Activated naive CD4-positive, alpha-beta T cell treated with Interleukin-2 at 50 U/mL for 16 hours (primary cell): ENCODE measurements around the gene COQ6.
"Not testable (repeated sequence)": the region's sequence is repeated elsewhere in the genome, so short reads cannot be mapped to it uniquely, and the experiment has no call there.

Source experiments
- DNase-seq: peaks from one replicate; pipeline ENCODE4 v3.0.0-alpha.2; 2020

The COQ6 gene

GRCh38 chr14:73949752-73950734 lies at the start of gene COQ6, which contains the start of gene FAM161B:
TSS of gene COQ6 (plus strand) at chr14:73950302. CDS start at chr14:73950333, 31 bp downstream.
TSS of gene FAM161B (minus strand) at chr14:73950094. CDS start at chr14:73950026, 68 bp downstream.
- peak; percentile 94 for DNase-seq

DNA sequence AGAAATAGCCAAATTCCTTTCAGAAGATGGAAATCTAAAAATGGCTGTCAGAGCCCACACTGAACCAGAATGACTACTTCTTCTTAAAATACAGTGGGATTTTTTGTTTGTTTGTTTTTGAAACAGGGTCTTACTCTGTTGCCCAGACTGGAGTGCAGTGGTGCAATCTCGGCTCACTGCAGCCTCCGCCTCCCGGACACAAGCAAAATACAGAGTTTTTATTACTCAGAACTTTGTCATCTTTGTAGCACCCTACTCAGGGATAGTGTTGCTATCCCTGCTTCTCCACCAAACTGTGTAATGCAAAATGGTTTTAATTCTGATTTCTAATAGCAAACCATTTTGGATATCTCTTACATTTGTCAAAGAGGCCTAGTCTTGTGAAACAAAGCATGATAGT lies 47.1 kb upstream of the COQ6 start:
- no peak for DNase-seq

- DNase-seq: no peak
Observed at GRCh38 chr14:73909681-73910080, 40.4 kb upstream of the COQ6 start.

- no peak for DNase-seq
Observed at GRCh38 chr14:73913256-73913655, 36.8 kb upstream of the COQ6 start.

DNA sequence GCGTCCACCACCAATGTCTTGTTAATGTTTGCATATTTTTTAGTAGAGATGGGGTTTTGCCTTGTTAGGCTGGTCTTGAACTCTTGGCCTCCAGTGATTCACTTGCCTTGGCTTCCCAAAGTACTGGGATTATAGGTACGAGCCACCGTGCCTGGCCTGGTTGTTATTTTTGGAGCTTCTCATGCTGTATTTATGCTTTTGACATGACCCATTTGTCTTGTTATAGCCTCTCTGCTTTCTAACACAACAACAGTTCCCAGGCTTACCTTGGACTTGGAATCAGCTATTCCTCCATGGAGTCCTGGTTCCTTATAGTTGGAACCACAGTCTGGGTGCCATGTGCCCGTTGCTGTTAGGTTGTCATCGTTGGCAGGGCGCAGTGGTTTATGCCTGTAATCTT lies 33.8 kb upstream of the COQ6 start:
- no peak for DNase-seq

DNA sequence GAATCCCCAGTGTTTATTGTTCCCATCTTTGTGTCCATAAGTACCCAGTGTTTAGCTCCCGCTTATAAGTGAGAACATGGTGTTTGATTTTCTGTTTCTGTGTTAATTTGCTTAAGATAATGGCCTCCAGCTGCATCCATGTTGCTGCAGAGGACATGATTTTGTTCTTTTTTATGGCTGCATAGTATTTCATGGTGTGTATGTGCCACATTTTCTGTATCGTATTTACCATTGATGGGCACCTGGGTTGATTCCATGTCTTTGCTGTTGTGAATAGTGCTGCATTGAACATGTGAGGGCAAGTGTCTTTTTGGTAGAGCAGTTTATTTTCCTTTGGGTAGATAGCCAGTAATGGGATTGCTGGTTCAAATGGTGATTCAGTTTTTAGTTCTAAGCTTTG lies 30.6 kb upstream of the COQ6 start:
- DNase-seq: not testable (repeated sequence)

GRCh38 chr14:73924337-73924736 lies 25.8 kb upstream of the COQ6 start:
- DNase-seq: no peak

- DNase-seq: no peak
Observed at GRCh38 chr14:73935666-73936065, 14.4 kb upstream of the COQ6 start.

DNA sequence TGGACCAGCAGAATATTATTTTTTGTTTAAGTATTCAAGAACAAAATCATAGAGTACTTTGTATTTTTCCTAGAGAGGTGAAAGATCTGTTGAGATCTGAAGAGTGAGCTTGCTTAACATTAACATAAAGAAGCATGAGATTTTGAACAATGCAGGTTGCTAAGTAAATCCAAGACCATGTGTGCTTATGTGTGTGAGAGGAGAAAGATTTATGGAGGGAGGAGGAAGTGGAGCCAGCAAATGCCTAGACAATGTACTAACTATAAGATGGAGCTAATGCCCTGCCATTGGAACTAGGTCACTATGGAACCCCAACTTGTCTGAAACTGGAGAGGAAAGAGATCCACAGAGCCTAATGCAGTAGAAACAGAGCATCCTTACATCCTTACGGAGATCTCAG lies 13.6 kb upstream of the COQ6 start:
- DNase-seq: no peak

GRCh38 chr14:73937012-73937411 lies 13.1 kb upstream of the COQ6 start:
- no peak for DNase-seq

- DNase-seq: no peak
Observed at GRCh38 chr14:73942180-73942579, 7.9 kb upstream of the COQ6 start.

DNA sequence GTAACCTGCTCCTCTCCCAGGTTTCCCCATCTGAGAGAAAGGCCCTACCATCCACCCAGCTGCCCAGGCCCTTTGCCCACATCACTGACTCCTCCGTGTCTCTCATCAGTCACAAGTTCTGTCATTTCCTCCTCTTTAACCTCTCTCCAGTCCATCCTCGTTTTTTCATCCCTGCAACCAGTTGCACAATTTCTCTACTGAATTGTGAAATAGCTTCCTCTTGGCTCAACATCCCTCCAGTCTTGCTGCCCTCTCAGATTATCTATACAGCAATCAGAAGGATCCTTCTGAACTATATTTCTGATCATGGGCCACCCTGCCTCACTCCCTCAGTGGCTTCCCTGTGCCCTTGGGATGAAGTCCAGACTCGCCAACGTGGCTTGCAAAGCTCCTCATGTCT lies 7.0 kb upstream of the COQ6 start:
- DNase-seq: no peak

GRCh38 chr14:73944432-73945158 lies 5.5 kb upstream of the COQ6 start:
- DNase-seq: no peak

DNA sequence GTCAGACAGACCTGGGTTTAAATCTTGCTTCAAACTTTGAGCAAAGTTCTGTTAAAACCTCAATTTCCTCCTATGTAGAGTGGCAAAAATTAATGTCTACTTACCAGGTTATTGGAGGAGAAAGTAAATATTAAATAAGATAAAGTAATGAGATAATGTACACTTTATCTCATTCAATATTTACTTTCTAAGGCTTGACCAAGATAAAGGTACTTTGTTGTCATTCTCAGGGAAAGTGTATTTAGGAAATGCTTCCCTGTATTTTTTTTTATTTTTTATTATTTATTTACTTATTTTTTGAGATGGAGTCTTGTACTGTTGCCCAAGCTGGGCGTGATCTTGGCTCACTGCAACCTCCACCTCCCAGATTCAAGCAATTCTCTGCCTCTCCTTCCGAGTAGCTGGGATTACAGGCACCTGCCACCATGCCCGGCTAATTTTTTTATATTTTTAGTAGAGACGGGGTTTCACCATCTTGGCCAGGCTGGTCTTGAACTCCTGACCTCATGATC lies 4.9 kb upstream of the COQ6 start:
- DNase-seq: no peak

DNA sequence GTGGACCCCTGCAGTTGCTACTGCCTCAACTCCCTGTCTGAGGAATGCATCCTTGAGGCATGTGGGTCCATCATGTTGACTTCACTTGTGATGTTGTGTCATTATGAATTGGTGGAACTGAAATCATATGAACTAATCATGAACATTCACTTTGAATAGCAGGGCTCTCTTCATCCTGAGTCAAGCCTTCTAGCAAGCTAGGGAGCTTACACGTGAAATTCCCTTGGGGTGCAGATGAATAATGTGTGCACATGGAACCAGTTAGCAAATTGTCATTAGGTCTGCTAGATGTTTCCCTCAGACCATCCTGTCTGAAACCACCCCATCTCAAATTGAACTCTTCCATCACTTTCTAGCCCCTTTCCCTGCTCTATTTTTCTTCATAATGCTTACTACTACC lies 3.6 kb downstream of the COQ6 start:
- no peak for DNase-seq

DNA sequence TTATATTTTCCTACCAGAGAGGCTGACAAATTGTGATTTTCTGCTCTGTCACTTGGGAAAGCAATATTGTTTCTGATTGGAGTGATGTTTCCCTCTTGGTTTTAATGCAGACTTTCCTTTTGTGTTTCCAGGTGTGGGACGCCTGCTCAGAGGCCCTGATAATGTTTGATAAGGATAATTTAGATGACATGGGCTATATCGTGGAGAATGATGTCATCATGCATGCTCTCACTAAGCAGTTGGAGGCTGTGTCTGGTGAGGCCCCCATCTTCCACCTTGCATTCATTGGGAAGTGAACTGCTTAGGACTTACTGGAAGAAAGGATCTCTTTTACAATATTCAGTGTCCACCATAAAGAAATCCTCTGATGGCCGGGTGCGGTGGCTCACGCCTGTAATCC lies 5.6 kb downstream of the COQ6 start:
- no peak for DNase-seq

DNA sequence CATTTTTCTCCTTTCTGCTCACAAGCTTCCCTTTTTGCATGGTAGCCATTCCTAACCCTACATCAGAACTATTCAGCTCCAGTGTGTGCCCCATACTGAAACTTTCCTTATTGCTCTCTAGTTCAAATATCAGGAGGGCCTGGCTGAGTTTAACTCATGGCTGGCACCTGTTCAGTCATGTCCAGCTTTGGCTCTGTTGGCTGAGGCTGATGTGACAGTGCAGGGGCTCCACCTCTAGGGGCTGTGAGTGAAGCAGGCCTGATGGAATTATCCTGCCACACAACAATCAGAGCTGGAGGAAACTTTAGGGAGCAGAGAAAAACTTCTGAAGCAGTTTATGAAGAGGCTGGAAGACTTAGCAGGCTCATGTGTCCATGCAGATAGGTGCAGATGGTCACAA lies 8.5 kb downstream of the COQ6 start:
- no peak for DNase-seq

DNA sequence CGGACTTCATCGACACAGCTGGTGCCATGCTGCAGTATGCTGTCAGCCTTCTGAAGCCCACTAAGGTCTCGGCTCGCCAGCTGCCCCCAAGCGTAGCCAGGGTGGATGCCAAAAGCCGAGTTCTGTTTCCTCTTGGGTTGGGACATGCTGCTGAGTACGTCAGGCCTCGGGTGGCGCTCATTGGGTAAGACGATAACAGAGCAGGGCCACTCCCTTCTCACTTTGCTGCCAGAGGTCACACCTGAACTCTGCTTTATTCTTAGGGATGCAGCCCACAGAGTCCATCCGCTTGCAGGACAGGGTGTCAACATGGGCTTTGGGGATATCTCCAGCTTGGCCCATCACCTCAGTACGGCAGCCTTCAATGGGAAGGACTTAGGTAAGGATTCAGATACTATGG lies 11.1 kb downstream of the COQ6 start:
- DNase-seq: no peak

GRCh38 chr14:73965216-73965615 lies 15.1 kb downstream of the COQ6 start:
- no peak for DNase-seq

DNA sequence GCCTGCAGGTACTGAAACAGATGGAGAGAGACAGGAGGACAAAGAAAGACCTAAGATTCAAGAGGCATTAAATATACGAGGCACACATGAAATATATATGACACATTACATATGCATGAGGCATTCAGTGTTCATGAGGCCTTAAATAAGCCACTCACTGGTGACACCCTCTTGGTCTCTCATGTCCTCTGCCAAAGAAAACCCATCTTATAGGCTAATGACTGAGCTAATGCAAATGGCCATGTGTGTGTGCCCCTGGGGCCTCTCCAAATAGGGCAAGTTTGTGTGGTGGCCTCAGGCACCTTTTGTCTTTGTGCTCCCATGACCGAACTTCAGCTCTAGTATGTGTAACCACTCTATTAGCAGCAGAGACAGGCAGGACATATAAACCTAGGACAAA lies 18.8 kb downstream of the COQ6 start:
- DNase-seq: no peak

DNA sequence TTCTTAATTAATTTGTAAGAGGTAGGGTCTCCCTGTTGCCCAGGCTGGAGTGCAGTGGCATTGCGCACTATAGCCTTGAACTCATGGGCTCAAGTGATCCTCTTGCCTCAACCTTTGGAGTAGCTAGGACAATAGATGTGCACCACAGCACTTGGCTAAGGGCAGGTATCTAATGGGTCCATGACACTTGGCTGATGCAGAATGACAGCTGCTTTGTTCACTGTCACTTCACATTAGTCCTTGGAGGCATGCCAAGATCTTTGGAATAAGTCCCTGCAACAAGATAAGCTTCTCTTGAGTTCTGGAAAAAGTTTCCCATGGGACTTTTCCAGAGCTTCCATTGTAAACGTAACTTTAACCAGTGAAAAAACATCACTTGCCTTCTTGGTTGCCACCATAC lies 23.4 kb downstream of the COQ6 start:
- no peak for DNase-seq

DNA sequence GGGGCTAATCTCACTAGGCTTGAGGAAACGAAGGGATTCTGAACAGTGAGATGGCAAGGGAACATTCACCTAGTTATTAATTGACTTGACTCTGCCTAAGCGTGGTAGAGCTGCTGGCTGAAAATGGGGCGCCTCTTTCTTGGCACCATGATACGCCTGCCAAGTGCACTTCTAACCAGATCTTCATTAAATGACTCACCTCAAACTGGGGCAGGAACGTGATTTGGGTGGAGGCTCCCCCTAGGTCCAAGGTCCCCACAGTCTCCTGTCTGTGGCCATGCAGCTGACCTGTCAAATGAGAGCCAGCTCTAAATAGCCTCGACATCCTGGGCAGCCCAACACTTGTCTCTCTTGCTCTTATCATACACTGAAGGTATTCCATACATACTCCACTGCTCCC lies 26.0 kb downstream of the COQ6 start:
- no peak for DNase-seq

GRCh38 chr14:73977896-73978295 lies 27.8 kb downstream of the COQ6 start:
- no peak for DNase-seq

GRCh38 chr14:73988065-73988464 lies 38.0 kb downstream of the COQ6 start:
- no peak for DNase-seq
